ENCODE results near the gene MLIP.
"Not testable (repeated sequence)": the region's sequence is repeated elsewhere in the genome, so short reads cannot be mapped to it uniquely, and the experiment has no call there.

MLIP gene

DNA sequence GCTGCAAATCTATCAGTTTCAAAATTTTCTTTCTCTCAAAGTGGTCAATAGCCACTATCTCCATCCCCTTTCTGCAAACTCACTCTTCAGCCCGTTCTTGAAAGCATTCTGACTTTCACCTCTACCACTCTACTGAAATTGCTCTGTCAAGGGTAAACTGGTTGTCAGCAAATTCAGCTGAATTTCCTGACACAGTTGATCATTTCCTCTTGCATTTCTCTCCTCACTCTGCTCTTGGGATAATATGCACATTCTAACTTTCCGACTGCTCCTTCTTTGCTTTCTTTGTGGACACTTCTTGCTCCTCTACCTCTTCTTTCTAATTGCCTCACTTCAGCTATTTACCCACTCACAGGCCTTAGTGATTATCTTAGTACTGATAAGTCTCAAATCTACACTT is 123.3 kb downstream of the MLIP start:
- DNase-seq = no peak

DNA sequence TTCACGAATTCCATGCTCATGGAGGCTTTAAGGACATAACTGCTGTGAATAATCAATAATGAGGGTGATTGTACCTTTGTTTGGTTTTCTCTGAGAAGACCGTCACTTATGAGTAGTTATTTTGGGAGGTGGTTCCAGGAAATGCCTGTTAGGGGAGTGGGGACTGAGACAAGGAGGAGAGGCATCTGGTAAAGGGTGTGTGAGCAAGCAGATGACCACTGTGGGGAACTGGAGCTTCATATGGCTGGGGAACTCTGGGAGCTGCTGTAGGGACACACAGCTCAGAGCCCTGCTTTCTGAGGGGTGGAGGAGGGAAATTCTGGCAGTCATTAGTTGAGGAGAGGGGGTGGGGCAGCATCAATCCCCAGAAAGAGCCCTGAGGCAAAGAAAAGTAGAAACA is 125.7 kb downstream of the MLIP start:
- no peak for DNase-seq

DNA sequence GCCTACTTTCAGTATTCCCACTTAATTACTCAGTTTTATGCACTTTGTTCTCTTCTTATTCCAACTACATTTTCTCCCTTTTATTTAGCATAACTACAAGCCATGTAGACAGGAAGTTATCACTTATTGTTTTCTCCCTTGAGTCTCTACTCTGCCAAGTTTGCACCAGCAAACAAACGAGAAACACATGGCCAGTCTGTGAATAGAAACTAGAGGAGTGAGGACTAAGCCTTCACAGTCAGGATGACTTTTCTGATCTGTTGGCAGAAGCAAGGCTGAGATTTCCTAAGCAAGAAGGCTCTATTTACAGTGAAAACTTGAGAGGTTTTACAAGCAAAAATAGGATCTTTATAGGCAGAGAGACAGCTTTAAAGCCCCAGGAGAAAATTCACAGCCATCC is 127.2 kb downstream of the MLIP start:
- DNase-seq = no peak

DNA sequence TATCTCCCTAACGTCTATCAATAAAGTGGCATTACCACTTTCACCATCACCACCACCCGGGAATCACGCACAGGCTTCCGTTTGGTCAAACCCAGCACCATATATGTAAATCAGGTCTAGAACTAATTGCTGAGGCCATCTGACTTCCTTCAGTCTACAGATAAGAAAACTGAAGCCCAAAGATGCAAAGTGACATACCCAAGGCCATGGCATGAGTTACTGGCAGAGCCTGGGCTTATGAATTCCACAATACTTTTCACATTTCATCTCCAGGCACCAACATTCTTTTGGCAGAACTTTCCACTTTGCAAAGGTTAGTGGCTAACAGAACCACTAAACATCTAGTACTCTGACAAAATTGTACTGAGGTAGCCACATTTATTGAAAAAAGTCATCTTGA is 132.5 kb downstream of the MLIP start:
- no peak for DNase-seq

DNA sequence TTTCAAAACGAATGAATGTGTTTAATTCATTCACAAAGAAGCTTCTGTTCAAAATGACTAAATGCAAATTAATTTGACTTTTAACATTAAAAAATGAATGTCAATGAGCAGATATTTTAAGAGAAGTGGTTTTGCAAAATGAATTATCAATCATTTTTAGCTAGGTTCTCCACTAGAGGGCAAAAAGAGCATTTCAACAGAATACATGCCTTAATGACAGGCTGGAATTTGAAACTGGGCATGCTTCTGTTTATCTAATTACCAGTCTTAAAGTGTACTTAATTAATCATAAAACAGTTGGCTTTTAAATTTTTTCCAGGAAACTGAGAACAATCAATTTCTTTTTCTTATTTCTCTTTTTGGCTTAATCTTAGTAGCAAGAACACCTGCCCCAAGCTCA is 133.2 kb downstream of the MLIP start:
- no peak for DNase-seq

DNA sequence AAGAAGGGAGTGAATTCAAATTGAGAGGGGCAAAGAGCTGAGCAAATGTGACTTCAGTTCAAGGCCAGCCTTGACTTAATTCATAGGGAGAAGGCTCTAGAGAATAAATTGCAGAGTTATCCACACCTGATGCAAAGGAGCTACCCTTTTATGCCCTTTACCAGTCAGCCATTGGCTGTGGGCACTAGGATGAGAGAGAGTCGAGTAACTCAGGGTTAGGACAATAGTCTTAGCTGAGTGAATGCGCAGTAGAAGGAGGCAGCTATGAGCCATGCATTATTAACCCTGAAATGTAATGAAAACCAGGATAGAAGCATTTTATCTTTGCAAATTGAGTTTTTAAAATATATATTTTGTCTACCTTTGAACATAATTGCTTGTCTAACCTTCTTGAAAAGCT is 134.0 kb downstream of the MLIP start:
- DNase-seq = no peak

DNA sequence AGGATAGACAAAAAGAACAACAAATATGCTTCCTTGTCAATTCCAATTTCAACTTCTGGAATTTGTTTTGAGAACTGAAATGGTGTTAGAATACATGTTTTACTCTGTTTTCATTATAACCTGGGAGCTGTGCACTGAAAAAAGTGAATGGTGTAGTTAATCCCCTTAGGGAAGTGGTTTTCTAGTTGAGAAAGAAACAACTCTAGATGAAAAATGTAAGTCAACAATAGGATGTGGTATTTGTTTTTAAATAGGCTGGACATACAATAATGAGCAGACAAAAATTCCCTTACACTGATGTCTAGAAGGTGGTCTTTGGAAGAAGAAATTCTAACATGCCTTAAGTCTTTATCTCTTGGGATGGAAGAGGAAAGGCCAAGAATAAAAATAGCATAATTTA is 137.1 kb downstream of the MLIP start:
- no peak for DNase-seq

DNA sequence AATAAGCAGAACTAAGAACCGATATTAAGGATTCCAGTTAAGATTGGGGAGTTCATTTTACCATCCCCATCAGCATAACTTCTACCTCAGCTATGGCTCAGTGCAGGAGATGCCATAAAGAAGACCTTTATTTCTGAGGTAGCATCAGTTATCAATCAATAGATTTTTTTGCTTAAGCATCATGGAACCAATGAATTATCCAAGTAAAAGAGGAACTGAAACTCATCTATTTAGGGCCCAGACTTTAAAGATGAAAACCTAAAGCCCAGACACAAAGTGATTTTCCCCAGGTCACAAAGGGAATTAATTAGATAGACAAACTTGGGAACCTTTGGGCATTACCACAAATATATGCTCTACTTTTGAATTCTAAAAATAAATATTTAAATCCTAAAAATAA is 137.8 kb downstream of the MLIP start:
- no peak for DNase-seq

DNA sequence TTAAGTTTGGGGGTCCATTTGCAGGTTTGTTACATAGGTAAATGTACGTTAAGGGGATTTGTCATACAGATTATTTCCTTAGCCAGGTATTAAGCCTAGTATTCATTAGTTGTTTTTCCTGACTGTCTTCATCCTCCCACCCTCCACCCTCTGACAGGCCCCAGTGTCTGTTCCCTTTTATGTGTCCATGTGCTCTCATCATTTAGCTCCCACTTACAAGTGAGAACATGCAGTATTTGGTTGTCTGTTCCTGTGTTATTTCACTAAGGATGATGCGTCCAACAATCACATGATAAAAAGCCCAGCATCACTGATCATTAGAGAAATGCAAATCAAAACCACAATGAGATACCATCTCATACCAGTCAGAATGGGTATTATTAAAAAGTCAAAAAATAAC is 138.6 kb downstream of the MLIP start:
- DNase-seq = not testable (repeated sequence)

DNA sequence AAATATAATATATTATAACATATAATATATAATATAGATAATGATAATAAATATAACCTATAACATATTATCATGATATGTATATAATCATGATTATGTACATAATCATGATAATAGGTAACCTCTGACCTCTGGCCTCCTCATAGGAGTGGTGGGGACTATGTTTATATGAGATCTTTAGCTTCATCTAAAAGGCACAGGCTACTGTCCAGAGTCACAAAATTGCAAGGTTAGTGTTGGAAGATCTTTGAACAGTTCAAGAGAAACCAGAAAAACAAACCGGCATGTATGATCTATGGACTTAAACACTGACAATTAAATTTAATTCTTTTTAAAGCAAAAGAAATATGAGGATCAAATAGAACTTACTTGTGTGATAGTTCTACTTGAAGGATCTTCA is 141.3 kb downstream of the MLIP start:
- no peak for DNase-seq

DNA sequence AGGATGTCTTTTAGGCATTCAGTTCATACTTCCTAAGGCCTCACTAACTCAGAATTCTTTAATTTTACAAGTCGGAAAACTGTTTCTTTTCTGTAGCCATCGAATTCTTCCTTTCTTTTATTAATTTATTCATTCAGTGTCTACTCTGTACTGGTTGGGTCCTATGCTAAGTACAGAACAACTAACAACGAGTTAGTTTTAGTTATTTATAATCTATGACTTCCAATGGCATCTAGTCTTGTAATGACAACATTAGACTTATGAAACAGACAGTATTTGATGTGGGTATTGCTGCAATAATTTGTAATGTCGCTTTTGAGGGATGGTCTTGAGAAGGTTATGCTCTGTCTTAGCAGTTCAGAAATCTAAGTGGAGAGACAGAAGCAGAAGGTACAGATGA is 141.7 kb downstream of the MLIP start:
- DNase-seq = no peak

DNA sequence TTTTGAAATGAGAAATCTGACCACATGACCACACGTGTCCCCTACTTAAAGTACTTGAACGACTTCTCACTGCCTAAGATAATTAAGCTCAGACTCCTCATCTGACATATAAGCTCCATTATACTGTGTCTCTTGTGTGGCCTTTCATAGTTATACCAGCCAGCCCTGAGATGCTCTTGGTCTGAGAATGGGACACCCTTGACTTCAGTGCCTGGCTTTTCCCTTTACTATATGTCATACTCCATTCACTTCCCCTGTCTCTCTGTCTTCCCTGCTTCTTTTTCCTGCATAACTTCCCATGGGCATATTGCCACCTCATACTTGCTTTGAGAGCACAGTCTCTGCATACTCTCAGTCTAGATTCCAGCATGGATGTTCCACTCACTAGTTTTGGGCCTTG is 143.6 kb downstream of the MLIP start:
- no peak for DNase-seq

DNA sequence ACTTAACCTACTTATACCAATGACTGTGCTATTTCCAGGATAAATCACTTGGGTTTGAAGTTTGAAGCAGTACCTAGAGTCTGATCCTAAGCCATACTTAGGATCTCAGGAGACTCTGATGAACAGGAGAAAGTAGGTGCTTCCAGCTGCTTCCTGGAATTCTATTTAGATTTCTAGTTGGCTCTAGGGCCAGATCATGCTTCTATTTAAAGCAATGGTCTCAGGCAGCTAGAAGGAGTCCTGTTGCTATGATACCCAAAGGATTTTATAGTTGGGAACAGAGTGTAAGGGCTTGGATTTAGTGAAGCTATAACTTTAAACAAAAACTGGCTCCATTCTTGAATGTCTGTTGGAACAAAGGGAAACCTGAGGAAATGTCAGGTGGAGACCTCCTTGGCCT is 144.6 kb downstream of the MLIP start:
- no peak for DNase-seq

DNA sequence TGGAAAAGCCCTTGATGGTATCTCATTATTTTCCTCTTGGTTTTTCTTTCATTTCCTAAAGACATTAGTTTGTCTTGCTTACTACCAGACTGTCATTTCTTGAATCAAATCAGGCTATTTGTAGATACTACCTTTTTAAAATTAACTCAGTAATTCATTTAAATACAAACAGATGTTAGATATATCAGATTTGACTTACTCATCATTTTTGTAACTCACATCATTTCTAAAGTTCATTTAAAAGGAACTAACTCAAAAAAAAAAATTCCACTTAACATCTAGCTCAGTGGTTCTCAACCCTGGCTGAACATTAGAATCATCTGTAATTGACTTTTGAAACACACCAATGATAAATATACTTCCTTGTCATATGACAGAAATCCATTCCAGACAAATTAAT is 148.8 kb downstream of the MLIP start:
- no peak for DNase-seq

DNA sequence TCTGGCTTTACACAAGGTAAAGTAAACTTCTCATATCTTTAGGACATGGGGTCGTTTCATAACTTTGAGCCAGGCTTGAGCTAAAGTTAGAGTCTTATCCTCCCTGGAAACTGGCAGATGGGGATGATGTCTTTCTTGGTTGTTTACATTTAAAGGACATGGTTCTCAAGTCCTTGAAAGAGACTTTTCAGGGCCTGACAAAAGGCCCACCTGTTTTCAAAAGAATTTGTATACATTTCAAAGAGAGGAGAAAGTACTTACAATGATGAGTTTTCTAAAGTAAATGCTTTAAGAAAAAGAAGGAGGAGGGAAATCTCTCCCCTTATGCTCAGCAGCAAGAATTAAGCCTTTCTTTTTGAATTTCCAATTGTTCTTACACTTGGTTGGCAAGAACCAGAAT is 151.3 kb downstream of the MLIP start:
- DNase-seq = no peak

DNA sequence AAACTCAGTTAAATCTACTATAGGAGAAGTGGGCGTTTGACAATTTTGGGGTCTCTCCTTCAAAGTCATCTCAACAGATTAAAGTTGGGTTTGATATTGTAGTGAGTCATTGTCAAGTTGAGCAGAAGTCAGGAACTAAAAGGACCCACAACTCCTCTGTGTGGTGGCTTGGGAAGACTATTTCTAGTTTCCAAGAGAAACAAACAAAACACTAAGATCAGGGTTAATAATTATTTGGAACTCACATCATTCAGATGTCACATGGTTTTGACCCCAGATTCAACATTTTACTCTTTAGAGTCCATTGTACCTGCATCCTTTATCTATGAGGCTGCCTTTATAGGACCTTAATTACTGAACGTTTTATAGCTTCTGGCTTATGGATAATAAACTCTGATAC is 151.7 kb downstream of the MLIP start:
- DNase-seq = no peak

DNA sequence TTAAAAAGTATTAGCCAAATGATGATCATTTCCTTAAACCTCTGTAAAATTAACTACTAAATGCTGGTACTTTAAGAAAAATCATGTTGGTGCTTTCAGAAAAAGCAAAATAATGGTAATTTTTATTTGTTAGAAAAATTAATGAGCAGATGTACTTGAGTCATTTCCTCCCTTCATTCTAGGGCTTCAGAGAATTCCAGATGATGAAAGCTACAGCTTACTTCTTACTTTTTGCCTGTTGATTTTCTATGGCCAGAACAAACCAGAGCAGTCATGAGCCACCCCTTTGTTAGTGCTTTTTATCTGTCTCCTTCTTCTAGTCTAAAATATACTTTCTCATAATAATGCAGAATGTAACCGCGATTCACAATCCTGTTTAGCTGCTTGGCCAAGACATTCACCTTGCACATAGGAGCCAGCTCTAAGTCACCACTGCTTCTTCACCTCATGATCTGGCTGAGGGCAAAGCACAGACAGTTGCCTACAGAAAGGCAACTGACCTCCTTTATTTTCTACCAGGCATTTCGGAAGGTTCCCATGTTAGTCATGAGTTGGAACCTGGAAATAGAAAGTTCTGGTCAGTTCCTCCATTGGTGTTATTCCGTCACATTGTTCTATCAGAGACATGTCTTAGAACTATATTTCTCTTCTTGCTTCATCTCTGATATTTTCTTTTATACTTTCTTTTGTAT is 153.5 kb downstream of the MLIP start:
- no peak for DNase-seq

DNA sequence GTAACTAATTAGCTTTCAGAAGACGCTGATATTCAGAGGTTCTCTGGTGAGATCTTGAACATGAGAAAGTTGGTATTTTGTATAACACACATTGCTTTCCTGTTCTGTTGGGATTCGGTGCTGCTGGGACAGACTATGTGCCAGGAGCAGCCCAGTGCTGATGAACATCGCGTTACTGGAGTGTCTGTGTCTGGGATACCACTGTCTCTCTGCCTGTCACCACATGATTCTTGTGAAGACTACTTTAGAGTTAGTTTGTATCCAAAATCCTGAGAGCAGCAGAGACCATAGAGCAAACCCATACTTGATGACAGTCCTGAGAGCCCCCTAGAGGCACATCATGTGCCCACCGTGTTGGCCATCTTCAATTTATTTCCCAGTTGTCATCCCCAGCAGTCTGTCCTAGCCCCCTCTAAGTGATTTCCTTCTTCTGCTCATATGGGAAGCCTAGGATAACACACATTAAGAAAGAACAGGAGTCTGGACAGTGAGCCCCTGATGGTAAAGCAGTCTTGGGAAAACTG is 155.2 kb downstream of the MLIP start:
- DNase-seq = no peak

DNA sequence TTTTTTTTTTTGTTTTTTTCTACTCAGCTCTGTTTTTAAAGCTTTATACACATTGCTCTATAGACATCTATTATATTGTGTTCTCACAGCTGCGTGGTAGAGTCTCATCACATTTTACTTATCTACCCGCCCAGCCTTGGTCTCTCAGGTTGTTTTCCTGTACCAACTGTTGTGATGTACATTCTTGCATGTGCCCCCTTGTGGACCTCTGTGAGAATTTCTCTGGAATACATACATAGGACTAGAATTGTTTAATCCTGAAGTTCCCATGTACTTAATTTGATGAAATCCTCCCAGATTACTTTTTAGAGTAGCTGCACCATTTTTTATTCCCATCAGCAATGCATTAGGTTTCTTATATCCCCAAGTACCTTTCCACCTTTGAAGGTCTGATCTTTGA is 156.6 kb downstream of the MLIP start:
- DNase-seq = no peak

DNA sequence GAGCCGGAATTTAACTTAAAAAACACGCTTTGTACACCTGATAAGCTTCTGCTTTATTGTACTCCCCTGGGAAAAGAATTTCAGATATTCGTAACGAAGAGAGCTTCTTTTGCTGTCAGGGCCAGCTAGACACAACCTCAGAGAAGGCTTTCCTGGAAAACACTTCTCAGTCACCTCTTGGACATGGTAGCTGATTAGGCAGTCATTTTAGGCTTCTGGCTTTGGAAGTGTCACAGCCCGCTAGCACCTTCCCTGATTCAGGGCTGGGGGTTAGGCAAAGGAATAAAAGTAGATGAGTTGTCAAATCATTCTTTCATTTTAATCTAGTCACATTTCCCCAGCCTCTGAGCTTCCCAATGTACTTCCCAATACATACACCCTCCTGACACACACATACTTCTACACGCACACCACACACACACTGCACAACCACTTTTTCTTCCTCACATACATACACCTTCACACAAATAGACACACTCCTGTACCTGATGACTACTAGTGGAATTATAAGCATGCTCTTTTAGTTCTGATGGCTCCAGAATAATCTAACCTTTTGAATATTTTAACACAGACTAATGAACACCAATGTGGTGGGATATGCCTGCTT is 162.1 kb downstream of the MLIP start:
- no peak for DNase-seq

DNA sequence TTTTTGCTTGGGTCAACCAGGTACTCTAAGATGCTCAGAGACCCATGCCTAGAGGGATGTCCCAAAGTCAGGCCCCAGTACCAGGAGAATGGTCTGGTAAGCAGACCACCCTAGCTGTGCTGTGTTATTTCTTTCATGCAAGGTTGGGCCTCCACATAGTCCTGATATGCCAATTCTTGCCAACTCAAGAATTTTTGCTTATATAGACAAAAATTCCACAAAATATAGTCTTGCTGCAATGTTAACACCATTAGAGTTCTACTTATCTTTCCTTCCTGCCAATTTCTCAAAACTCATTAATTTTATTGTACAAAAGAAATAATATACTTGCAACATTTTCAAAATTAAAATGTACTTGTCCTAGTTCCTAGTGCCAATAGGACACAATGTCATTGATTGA is 163.1 kb downstream of the MLIP start:
- no peak for DNase-seq

DNA sequence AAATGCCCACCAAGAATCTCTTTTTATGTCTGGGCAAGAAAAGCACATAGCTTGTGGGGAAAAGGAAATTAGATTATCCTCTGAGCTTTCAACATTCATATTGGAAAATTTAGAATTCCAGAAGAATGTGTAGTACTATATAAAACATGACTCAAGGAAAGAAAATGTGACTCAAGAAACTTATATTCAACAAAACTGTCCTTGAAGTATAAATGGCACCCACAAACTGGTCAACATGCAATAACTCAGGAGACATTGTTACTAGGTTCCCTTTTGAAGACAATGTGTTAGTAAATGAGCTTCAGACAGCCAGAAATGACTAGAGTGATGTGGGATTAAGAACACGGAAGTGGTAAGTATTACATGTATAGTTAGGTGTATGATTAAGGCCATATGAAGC is 170.9 kb downstream of the MLIP start:
- no peak for DNase-seq

DNA sequence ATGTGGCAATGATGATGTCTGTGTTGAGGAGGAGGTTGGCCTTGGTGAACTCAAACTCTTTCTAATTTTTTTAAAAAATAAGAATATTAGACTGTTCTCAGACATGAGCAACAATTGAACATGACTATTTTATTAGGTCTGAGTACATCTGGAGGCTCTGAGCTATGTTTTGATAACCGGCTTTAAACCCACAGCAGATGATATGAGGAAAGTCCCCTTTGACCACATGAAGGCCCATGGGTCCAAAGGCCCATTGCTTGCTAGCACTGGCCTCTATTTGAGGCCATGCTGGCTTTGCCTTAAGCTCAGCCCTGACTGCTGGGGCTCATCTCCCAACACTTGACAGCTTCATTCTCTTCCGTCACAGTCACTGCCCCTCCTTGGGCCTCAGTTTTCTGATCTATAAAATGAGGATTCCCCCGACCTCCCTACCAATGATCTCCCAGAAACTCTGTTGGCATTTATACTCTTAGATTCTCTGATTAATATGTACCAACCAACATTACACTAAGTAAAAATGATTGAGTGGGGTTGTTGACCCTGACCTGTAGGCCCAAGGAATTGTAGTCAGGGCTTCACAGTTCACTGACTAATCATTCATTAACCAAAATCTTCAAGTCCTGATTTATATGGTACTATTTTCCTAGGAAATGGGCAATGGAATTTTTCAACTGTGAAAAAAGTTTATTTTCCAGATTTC is 173.1 kb downstream of the MLIP start:
- no peak for DNase-seq

DNA sequence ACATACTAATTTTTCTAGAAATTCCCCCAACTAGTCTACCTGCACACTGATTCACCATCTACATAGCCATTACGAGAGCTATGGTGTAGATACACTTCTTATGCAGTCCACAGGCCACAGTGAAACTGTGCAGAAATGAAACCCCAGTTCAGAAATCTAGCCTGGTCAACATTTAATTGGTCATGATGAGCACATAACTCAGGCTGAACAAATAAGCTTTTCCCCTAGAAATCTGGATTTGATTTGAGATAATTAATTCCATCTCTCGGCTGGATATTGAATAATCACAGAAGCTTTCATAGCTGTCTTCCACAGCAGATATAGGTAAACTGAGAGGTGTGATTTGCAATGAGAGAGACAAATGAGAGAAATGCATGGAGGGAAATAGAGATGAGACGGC is 174.4 kb downstream of the MLIP start:
- no peak for DNase-seq

DNA sequence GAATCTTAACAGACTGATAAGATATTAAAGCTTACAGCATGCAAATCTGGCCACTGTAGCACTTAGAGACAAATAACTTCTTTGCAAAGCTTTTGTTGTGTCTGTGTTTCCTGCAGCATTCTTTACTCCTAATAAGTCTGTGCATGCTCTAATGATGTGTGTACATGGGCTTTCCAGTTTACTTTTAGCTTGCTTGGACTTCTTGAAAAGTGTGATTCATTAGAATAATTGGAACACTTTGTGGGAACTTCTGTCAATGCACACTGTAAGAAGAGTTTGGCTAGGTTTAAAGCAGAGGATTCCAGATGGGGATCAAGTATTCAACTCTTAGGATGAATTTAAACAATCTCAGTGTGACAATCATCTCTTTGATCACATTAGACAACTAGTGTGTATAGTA is 174.9 kb downstream of the MLIP start:
- no peak for DNase-seq

All from NCI-H2029 treated with DMSO at 0.1 percent for 48 hours (cell line).